ENCODE data around the gene STMN1. TPM values are rescaled to one million over a fixed set of nuclear protein-coding genes. Genes with fewer than 3 reads are reported as not detected.

Gene STMN1
- total RNA-seq, 1 experiment from 2014 or later = 418 TPM

DNA sequence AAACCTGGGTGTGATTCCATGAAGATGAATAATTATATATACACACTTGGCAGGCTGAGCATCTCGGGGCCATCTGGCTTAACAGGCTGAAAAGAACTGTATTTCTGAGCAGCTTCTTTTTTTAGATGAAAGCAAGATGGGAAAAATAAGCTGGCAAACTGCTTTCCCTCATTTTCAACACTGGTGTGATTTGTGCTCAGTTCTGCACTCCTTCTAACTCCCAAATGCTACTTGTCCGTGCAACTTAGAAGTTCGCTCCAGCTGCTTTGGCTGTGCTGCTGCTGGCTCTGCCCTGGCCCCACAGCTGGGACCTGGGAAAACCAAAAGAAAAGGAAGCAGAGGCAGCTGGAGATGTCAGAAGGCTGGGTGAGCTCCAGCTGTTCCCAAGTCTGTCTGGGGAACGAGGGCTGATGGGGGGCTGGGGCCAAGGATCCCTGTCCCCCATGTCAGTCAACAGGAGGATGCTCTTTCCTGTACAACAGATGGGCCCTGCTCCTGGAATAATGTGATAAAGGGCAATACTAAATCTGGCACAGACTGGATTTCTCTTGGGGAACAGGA, 46.7 kb upstream of the STMN1 start:
- TF ChIP-seq SMAD4 (CRISPR knock-in tag; IDR thresholded peaks at IDR 0.05) = no peak
- TF ChIP-seq, protein P1, sequence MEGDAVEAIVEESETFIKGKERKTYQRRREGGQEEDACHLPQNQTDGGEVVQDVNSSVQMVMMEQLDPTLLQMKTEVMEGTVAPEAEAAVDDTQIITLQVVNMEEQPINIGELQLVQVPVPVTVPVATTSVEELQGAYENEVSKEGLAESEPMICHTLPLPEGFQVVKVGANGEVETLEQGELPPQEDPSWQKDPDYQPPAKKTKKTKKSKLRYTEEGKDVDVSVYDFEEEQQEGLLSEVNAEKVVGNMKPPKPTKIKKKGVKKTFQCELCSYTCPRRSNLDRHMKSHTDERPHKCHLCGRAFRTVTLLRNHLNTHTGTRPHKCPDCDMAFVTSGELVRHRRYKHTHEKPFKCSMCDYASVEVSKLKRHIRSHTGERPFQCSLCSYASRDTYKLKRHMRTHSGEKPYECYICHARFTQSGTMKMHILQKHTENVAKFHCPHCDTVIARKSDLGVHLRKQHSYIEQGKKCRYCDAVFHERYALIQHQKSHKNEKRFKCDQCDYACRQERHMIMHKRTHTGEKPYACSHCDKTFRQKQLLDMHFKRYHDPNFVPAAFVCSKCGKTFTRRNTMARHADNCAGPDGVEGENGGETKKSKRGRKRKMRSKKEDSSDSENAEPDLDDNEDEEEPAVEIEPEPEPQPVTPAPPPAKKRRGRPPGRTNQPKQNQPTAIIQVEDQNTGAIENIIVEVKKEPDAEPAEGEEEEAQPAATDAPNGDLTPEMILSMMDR (IDR thresholded peaks at IDR 0.05) = no peak
- no peak for TF ChIP-seq FOXJ3 (CRISPR knock-in tag; IDR thresholded peaks at IDR 0.05; ENCODE audit: borderline replicate concordance)
- Mint-ChIP-seq H3K4me1 (peaks cover 10% of the 10 kb centered on the region), H3K27ac (no peak overlapping the region), H3K27me3 (ENCODE audit: low read depth) (peaks cover 4% of the 10 kb centered on the region), H3K36me3 (peaks cover 2% of the 10 kb centered on the region; the same call in 1 of the 2 replicates), H3K4me3 (no peak overlapping the region), H3K9me3 (no peaks in the 10 kb centered on the region; the same call in 1 of the 2 replicates)
- ATAC-seq (no peak), DNase-seq (ENCODE audit: low spot score) (no peak)
- ChIA-PET POLR2A (no interaction called here), CTCF (interaction anchor here (0.6 to 2.6 kb wide), 2 partner anchors 23 to 57 kb away, joined by 3 to 9 read pairs; no protein-coding TSS in a partner anchor)

DNA sequence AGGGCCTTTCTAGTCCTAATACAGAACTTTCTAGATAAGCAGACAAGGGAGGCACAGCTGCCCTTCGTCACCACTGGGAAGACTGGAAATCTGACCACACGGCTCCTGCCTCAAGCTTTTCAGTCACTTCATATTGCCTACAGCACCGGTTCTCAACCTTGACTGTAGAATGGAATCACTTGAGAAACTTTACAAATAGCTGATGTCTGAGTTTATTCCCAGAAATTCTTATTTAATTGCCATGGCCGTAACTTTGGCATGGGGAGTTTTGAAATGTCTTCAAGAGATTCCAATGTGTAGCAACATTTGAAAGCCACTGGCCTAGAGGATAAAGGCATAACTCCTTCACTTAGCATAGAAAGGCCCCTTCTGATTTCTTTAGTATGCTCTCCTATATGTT, 42.4 kb upstream of the STMN1 start:
- ATAC-seq = no peak
- Mint-ChIP-seq H3K4me1 (no peaks in the 10 kb centered on the region), H3K27me3 (ENCODE audit: low read depth) (no peaks in the 10 kb centered on the region), H3K9me3 (peaks cover 7% of the 10 kb centered on the region), H3K4me3 (no peak overlapping the region), H3K27ac (no peak overlapping the region), H3K36me3 (no peaks in the 10 kb centered on the region)
- CTCF ChIA-PET = interaction anchor here (3.6 kb wide), 1 partner anchor 53 kb away, joined by 15 read pairs; no protein-coding TSS in a partner anchor
- no peak for TF ChIP-seq FOXJ3 (CRISPR knock-in tag; IDR thresholded peaks at IDR 0.05; ENCODE audit: borderline replicate concordance)
- no peak for TF ChIP-seq CREM (CRISPR knock-in tag; IDR thresholded peaks at IDR 0.05)
- TF ChIP-seq, protein P2, sequence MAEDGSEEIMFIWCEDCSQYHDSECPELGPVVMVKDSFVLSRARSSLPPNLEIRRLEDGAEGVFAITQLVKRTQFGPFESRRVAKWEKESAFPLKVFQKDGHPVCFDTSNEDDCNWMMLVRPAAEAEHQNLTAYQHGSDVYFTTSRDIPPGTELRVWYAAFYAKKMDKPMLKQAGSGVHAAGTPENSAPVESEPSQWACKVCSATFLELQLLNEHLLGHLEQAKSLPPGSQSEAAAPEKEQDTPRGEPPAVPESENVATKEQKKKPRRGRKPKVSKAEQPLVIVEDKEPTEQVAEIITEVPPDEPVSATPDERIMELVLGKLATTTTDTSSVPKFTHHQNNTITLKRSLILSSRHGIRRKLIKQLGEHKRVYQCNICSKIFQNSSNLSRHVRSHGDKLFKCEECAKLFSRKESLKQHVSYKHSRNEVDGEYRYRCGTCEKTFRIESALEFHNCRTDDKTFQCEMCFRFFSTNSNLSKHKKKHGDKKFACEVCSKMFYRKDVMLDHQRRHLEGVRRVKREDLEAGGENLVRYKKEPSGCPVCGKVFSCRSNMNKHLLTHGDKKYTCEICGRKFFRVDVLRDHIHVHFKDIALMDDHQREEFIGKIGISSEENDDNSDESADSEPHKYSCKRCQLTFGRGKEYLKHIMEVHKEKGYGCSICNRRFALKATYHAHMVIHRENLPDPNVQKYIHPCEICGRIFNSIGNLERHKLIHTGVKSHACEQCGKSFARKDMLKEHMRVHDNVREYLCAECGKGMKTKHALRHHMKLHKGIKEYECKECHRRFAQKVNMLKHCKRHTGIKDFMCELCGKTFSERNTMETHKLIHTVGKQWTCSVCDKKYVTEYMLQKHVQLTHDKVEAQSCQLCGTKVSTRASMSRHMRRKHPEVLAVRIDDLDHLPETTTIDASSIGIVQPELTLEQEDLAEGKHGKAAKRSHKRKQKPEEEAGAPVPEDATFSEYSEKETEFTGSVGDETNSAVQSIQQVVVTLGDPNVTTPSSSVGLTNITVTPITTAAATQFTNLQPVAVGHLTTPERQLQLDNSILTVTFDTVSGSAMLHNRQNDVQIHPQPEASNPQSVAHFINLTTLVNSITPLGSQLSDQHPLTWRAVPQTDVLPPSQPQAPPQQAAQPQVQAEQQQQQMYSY (CRISPR knock-in tag; IDR thresholded peaks at IDR 0.05) = no peak
- TF ChIP-seq, protein P1 (IDR thresholded peaks at IDR 0.05) = no peak
- no peak for TF ChIP-seq GRHL2 (CRISPR knock-in tag; IDR thresholded peaks at IDR 0.05; ENCODE audit: insufficient replicate concordance, severe bottlenecking)
- TF ChIP-seq, protein P3, sequence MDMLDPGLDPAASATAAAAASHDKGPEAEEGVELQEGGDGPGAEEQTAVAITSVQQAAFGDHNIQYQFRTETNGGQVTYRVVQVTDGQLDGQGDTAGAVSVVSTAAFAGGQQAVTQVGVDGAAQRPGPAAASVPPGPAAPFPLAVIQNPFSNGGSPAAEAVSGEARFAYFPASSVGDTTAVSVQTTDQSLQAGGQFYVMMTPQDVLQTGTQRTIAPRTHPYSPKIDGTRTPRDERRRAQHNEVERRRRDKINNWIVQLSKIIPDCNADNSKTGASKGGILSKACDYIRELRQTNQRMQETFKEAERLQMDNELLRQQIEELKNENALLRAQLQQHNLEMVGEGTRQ (CRISPR knock-in tag; IDR thresholded peaks at IDR 0.05) = no peak
- TF ChIP-seq ESRRA (CRISPR knock-in tag; IDR thresholded peaks at IDR 0.05; ENCODE audit: borderline replicate concordance) = no peak
- no peak for DNase-seq (ENCODE audit: low spot score)
- POLR2A ChIA-PET = no interaction called here

DNA sequence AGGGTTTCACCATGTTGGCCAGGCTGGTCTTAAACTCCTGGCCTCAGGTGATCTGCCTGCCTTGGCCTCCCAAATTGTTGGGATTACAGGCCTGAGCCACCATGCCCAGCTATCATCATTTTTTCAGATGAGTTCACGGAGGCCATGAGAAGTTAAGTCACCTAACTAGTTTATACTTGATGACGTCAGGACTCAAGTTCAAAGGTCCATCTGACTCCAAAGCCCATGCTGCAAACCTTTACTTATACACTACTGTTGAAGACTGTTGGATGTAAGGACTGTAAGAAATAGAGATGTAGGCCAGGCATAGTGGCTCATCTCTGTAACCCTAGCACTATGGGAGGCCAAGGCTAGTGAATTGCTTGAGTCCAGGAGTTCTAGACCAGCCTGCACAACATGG, 40.8 kb upstream of the STMN1 start:
- no peak overlapping the region for H3K4me3 Mint-ChIP-seq
- DNase-seq (ENCODE audit: low spot score) = no peak
- H3K9me3 Mint-ChIP-seq = peaks cover 19% of the 10 kb centered on the region
- no peak for TF ChIP-seq ZNF423 (CRISPR knock-in tag; IDR thresholded peaks at IDR 0.05)
- no peaks in the 10 kb centered on the region; the same call in 1 of the 2 replicates for H3K27me3 Mint-ChIP-seq (ENCODE audit: low read depth)
- no peak overlapping the region for H3K27ac Mint-ChIP-seq
- H3K4me1 Mint-ChIP-seq = no peaks in the 10 kb centered on the region
- no peak for ATAC-seq
- no peaks in the 10 kb centered on the region; the same call in 1 of the 2 replicates for H3K36me3 Mint-ChIP-seq
- ChIA-PET POLR2A (no interaction called here), CTCF (no interaction called here)
